Naive thymus-derived CD8-positive, alpha-beta T cell (primary cell): ENCODE data around the gene MIA2. TPM values are rescaled to one million over a fixed set of nuclear protein-coding genes. Genes with fewer than 3 reads are reported as not detected.
"Not testable (repeated sequence)": the region's sequence is repeated elsewhere in the genome, so short reads cannot be mapped to it uniquely, and the experiment has no call there.

Source experiments
- ATAC-seq, 2 donors: fragments of 150-1000 bp; cut with Tn5 transposase in 1 of 2; sonication (Bioruptor Pico), chemical (Tn5 transposase) in 1 of 2; 1 replicate in 1 of 2; 2 replicates in 1 of 2; pipeline ENCODE4 v1.10.0; 2021; ENCODE audit warnings: mild to moderate bottlenecking in 2 of 2, moderate library complexity in 2 of 2
- POLR2A ChIA-PET: fragments of 350-600 bp; sonication (Branson Sonifier 250); formaldehyde crosslinking; loops from one replicate; lab custom pipeline; 2021; ENCODE audit warnings: antibody characterized with exemption; lab: Charles Lee
- DNase-seq, 10 donors: peaks; one replicate each; pipeline versions ENCODE4 v3.0.0 to v3.0.0-alpha.2; 2020 to 2022
- H3K27ac Mint-ChIP-seq, 10 donors: one replicate each; pipeline ENCODE4 v1.8.0; 2020 to 2022; ENCODE audit warnings: mild to moderate bottlenecking in 10 of 10, mixed read lengths in 10 of 10, moderate library complexity in 4 of 10, inconsistent platforms in 1 of 10
- H3K27me3 Mint-ChIP-seq, 5 donors: one replicate each; pipeline ENCODE4 v1.8.0; 2021 to 2022; ENCODE audit warnings: mixed read lengths in 5 of 5
- H3K36me3 Mint-ChIP-seq, 3 donors: one replicate each; pipeline ENCODE4 v1.8.0; 2020 to 2022; ENCODE audit warnings: mixed read lengths in 3 of 3, mild to moderate bottlenecking in 2 of 3, inconsistent platforms in 1 of 3
- H3K4me1 Mint-ChIP-seq, 4 donors: one replicate each; pipeline ENCODE4 v1.8.0; 2021 to 2022; ENCODE audit warnings: mixed read lengths in 4 of 4
- H3K4me3 Mint-ChIP-seq, 10 donors: one replicate each; pipeline ENCODE4 v1.8.0; 2020 to 2022; ENCODE audit warnings: mild to moderate bottlenecking in 10 of 10, mixed read lengths in 10 of 10, moderate library complexity in 6 of 10, inconsistent platforms in 1 of 10
- H3K9me3 Mint-ChIP-seq, 9 donors: one replicate each; pipeline ENCODE4 v1.8.0; 2020 to 2022; ENCODE audit warnings: mixed read lengths in 9 of 9, mild to moderate bottlenecking in 3 of 9, inconsistent platforms in 1 of 9, moderate library complexity in 1 of 9
- polyA plus RNA-seq, 3 donors: library from polyadenylated mRNA; unstranded; fragments of 300-500 nt; fragmentation: Illumina TruSeq; gene quantifications; one replicate each; pipeline ENCODE4 v1.2.3, GENCODE V29; 2021
- total RNA-seq, 8 experiments: library from RNA in 2 of 8; stranded (reverse) in 2 of 8; gene quantifications; one replicate each; pipeline ENCODE4 v1.2.3 and lab custom pipeline; 2021 to 2026

MIA2 gene
- total and polyA plus RNA-seq, 5 experiments from 2014 or later: 21.5 to 26.1 (median 23.1) TPM

GRCh38 chr14:39280678-39281077 is 47.0 kb downstream of the MIA2 start:
- H3K27ac Mint-ChIP-seq: peak overlapping the region in 3 of 10 donors; percentile 3 to 89 (median 34)
- H3K36me3 Mint-ChIP-seq: peaks cover 0 to 73% (median 33%) of the 10 kb centered on the region in 3 donors

GRCh38 chr14:39289523-39289922 is 55.8 kb downstream of the MIA2 start:
- Mint-ChIP-seq H3K4me1 (peaks cover 2 to 12% (median 5%) of the 10 kb centered on the region in 4 donors), H3K36me3 (peaks cover 4 to 69% (median 30%) of the 10 kb centered on the region in 3 donors), H3K27me3 (no peaks in the 10 kb centered on the region), H3K27ac (peak overlapping the region in 2 of 10 donors; percentile 24 to 36), H3K9me3 (peaks cover 0 to 8% (median 0%) of the 10 kb centered on the region in 9 donors), H3K4me3 (no peak overlapping the region)
- POLR2A ChIA-PET: no interaction called here
- ATAC-seq (no peak), DNase-seq (no peak)

More at GRCh38 chr14:39280678-39281077, 47.0 kb downstream of the MIA2 start:
- DNase-seq, H3K9me3 Mint-ChIP-seq, H3K27me3 Mint-ChIP-seq, POLR2A ChIA-PET, ATAC-seq, H3K4me3 Mint-ChIP-seq: not testable (repeated sequence)
- H3K4me1 Mint-ChIP-seq: peaks cover 20 to 32% (median 30%) of the 10 kb centered on the region in 4 donors

GRCh38 chr14:39291701-39292100 is 58.0 kb downstream of the MIA2 start:
- peaks cover 4 to 78% (median 32%) of the 10 kb centered on the region in 3 donors for H3K36me3 Mint-ChIP-seq
- POLR2A ChIA-PET: interaction anchor here (0.5 kb wide), 1 partner anchor 62 kb away, joined by 4 read pairs; no protein-coding TSS in a partner anchor
- H3K9me3 Mint-ChIP-seq: no peaks in the 10 kb centered on the region
- no peak for DNase-seq
- no peaks in the 10 kb centered on the region for H3K27me3 Mint-ChIP-seq
- H3K4me3 Mint-ChIP-seq: no peak overlapping the region
- H3K4me1 Mint-ChIP-seq: peaks cover 2 to 8% (median 5%) of the 10 kb centered on the region in 4 donors
- no peak overlapping the region for H3K27ac Mint-ChIP-seq
- no peak for ATAC-seq

GRCh38 chr14:39293629-39294028 is 59.9 kb downstream of the MIA2 start:
- Mint-ChIP-seq H3K36me3 (peaks cover 9 to 84% (median 32%) of the 10 kb centered on the region in 3 donors), H3K27me3 (no peaks in the 10 kb centered on the region), H3K9me3 (no peaks in the 10 kb centered on the region), H3K27ac (peak overlapping the region in 1 of 10 donors; percentile 19), H3K4me3 (no peak overlapping the region), H3K4me1 (peaks cover 2 to 8% (median 5%) of the 10 kb centered on the region in 4 donors)
- POLR2A ChIA-PET: no interaction called here
- ATAC-seq (no peak), DNase-seq (no peak)

GRCh38 chr14:39300389-39300788 is 66.7 kb downstream of the MIA2 start:
- H3K36me3 Mint-ChIP-seq: peaks cover 5 to 82% (median 29%) of the 10 kb centered on the region in 3 donors
- H3K9me3 Mint-ChIP-seq, POLR2A ChIA-PET, H3K4me3 Mint-ChIP-seq, H3K4me1 Mint-ChIP-seq, H3K27ac Mint-ChIP-seq, DNase-seq, H3K27me3 Mint-ChIP-seq, ATAC-seq: not testable (repeated sequence)

- Mint-ChIP-seq H3K27ac (peak overlapping the region in 1 of 10 donors; percentile 43), H3K4me3 (no peak overlapping the region), H3K27me3 (no peaks in the 10 kb centered on the region), H3K36me3 (peaks cover 5 to 75% (median 23%) of the 10 kb centered on the region in 3 donors), H3K9me3 (no peaks in the 10 kb centered on the region), H3K4me1 (peaks cover 0 to 2% (median 0%) of the 10 kb centered on the region in 4 donors)
- DNase-seq (no peak), ATAC-seq (no peak)
- POLR2A ChIA-PET: no interaction called here
Measured at GRCh38 chr14:39302124-39302810, 68.6 kb downstream of the MIA2 start.

GRCh38 chr14:39303115-39303514 is 69.4 kb downstream of the MIA2 start:
- ATAC-seq (no peak), DNase-seq (no peak)
- H3K4me1 Mint-ChIP-seq: peaks cover 0 to 2% (median 0%) of the 10 kb centered on the region in 4 donors
- H3K36me3 Mint-ChIP-seq: peaks cover 1 to 71% (median 23%) of the 10 kb centered on the region in 3 donors
- H3K4me3 Mint-ChIP-seq: no peak overlapping the region
- H3K27me3 Mint-ChIP-seq: no peaks in the 10 kb centered on the region
- H3K27ac Mint-ChIP-seq: no peak overlapping the region
- no peaks in the 10 kb centered on the region for H3K9me3 Mint-ChIP-seq
- POLR2A ChIA-PET: no interaction called here

GRCh38 chr14:39307815-39308214 is 74.1 kb downstream of the MIA2 start:
- Mint-ChIP-seq H3K36me3 (peaks cover 4 to 69% (median 27%) of the 10 kb centered on the region in 3 donors), H3K27me3 (no peaks in the 10 kb centered on the region), H3K4me1 (peaks cover 0 to 8% (median 3%) of the 10 kb centered on the region in 4 donors), H3K4me3 (no peak overlapping the region), H3K9me3 (no peaks in the 10 kb centered on the region), H3K27ac (peak overlapping the region in 1 of 10 donors; percentile 40)
- DNase-seq (no peak), ATAC-seq (no peak)
- POLR2A ChIA-PET: no interaction called here

- Mint-ChIP-seq H3K36me3 (peaks cover 4 to 64% (median 25%) of the 10 kb centered on the region in 3 donors), H3K27ac (no peak overlapping the region), H3K27me3 (no peaks in the 10 kb centered on the region), H3K4me1 (peaks cover 0 to 8% (median 3%) of the 10 kb centered on the region in 4 donors), H3K4me3 (no peak overlapping the region), H3K9me3 (no peaks in the 10 kb centered on the region)
- ATAC-seq: no peak
- no peak for DNase-seq
- POLR2A ChIA-PET: no interaction called here
Measured at GRCh38 chr14:39310051-39310450, 76.3 kb downstream of the MIA2 start.

GRCh38 chr14:39315859-39316444 is 82.2 kb downstream of the MIA2 start:
- peaks cover 0 to 2% (median under 1%) of the 10 kb centered on the region in 4 donors for H3K4me1 Mint-ChIP-seq
- H3K4me3 Mint-ChIP-seq: no peak overlapping the region
- no peak overlapping the region for H3K27ac Mint-ChIP-seq
- no peaks in the 10 kb centered on the region for H3K9me3 Mint-ChIP-seq
- H3K36me3 Mint-ChIP-seq: peaks cover 12 to 70% (median 23%) of the 10 kb centered on the region in 3 donors
- no peaks in the 10 kb centered on the region for H3K27me3 Mint-ChIP-seq
- DNase-seq (no peak), ATAC-seq (no peak)
- POLR2A ChIA-PET: no interaction called here

GRCh38 chr14:39316830-39317553 is 83.3 kb downstream of the MIA2 start:
- H3K36me3 Mint-ChIP-seq: peaks cover 12 to 67% (median 18%) of the 10 kb centered on the region in 3 donors
- POLR2A ChIA-PET: no interaction called here
- H3K4me1 Mint-ChIP-seq: peaks cover 0 to 2% (median under 1%) of the 10 kb centered on the region in 4 donors
- no peaks in the 10 kb centered on the region for H3K9me3 Mint-ChIP-seq
- ATAC-seq (no peak), DNase-seq (no peak)
- no peak overlapping the region for H3K4me3 Mint-ChIP-seq
- peak overlapping the region in 6 of 10 donors; percentile 34 to 76 (median 42) for H3K27ac Mint-ChIP-seq
- H3K27me3 Mint-ChIP-seq: no peaks in the 10 kb centered on the region

- Mint-ChIP-seq H3K4me3 (no peak overlapping the region), H3K9me3 (no peaks in the 10 kb centered on the region), H3K4me1 (peaks cover 0 to 2% (median 0%) of the 10 kb centered on the region in 4 donors), H3K36me3 (peaks cover 8 to 69% (median 18%) of the 10 kb centered on the region in 3 donors), H3K27ac (peak overlapping the region in 1 of 10 donors; percentile 3), H3K27me3 (no peaks in the 10 kb centered on the region)
- POLR2A ChIA-PET: no interaction called here
- no peak for ATAC-seq
- no peak for DNase-seq
Measured at GRCh38 chr14:39318574-39318973, 84.9 kb downstream of the MIA2 start.
